Nasal cavity respiratory epithelium epithelial cell of viscerocranial mucosa (primary cell): ENCODE measurements around the gene IKZF4. TPM values are rescaled to one million over a fixed set of nuclear protein-coding genes. Genes with fewer than 3 reads are reported as not detected.

ENCODE experiments used
- total RNA-seq: library from RNA; depleted of rRNA; stranded (reverse); fragments of >200 nt; gene quantifications from 2 replicates; pipeline ENCODE4 v1.2.3, GENCODE V29; 2014

Gene IKZF4
- 0.34 and 1.1 TPM in 2 replicates for total RNA-seq

GRCh38 chr12:56020423-56021184 is at the start of gene IKZF4:
IKZF4 (plus strand) TSS chr12:56021043; CDS start chr12:56021494, 451 bp downstream.

GRCh38 chr12:55973599-55974307 is 47.1 kb upstream of the IKZF4 start, which contains the start of gene RAB5B:
RAB5B (plus strand) TSS chr12:55974078; CDS start chr12:55986961, 12,883 bp downstream.

GRCh38 chr12:55996715-55997534 is 23.9 kb upstream of the IKZF4 start, which contains the start of gene SUOX:
SUOX (plus strand) TSS chr12:55997276; CDS start chr12:56002222, 4,946 bp downstream.

GRCh38 chr12:56041552-56042429 is 20.9 kb downstream of the IKZF4 start, which contains the start of gene RPS26:
RPS26 (plus strand) TSS chr12:56041918; CDS start chr12:56042167, 249 bp downstream.

GRCh38 chr12:56079723-56080555 is 59.1 kb downstream of the IKZF4 start, which contains the start of gene ERBB3:
ERBB3 (plus strand) TSS chr12:56080165; CDS start chr12:56080301, 136 bp downstream.

Other genes with a start within 250 kb of the IKZF4 start
- gene SARNP, start 203.3 kb upstream of the IKZF4 start, total RNA-seq: 79.6 and 88.2 TPM in 2 replicates
- gene ORMDL2, start 203.0 kb upstream of the IKZF4 start, total RNA-seq: 35.2 and 37.4 TPM in 2 replicates
- gene DNAJC14, start 191.5 kb upstream of the IKZF4 start, total RNA-seq: 37.9 and 41.4 TPM in 2 replicates
- under 0.01 and 0.28 TPM in 2 replicates for gene MMP19, start 178.1 kb upstream of the IKZF4 start, total RNA-seq
- gene PYM1, start 93.1 kb upstream of the IKZF4 start, total RNA-seq: 28.3 and 30.8 TPM in 2 replicates
- gene DGKA, start 89.9 kb upstream of the IKZF4 start, total RNA-seq: 72.5 and 117 TPM in 2 replicates
- 1.3 and 1.4 TPM in 2 replicates for gene PMEL, start 55.0 kb upstream of the IKZF4 start, total RNA-seq
- gene CDK2, start 54.2 kb upstream of the IKZF4 start, total RNA-seq: 8.3 and 10.6 TPM in 2 replicates
- 49.9 and 80.6 TPM in 2 replicates for gene RAB5B, start 47.0 kb upstream of the IKZF4 start, total RNA-seq
- 3.4 and 4.9 TPM in 2 replicates for gene SUOX, start 23.8 kb upstream of the IKZF4 start, total RNA-seq
- gene RPS26, start 20.9 kb downstream of the IKZF4 start, total RNA-seq: 55.4 and 78.7 TPM in 2 replicates
- 35.2 and 43.9 TPM in 2 replicates for gene ERBB3, start 59.1 kb downstream of the IKZF4 start, total RNA-seq
- 229 and 242 TPM in 2 replicates for gene PA2G4, start 83.5 kb downstream of the IKZF4 start, total RNA-seq
- 2,819 and 3,070 TPM in 2 replicates for gene RPL41, start 95.6 kb downstream of the IKZF4 start, total RNA-seq
- gene ZC3H10, start 97.2 kb downstream of the IKZF4 start, total RNA-seq: 2.2 and 4.8 TPM in 2 replicates
- 235 and 281 TPM in 2 replicates for gene ESYT1, start 107.2 kb downstream of the IKZF4 start, total RNA-seq
- 18.1 and 22.6 TPM in 2 replicates for gene MYL6B, start 131.5 kb downstream of the IKZF4 start, total RNA-seq
- 432 and 539 TPM in 2 replicates for gene MYL6, start 137.3 kb downstream of the IKZF4 start, total RNA-seq
- 16.7 and 41.8 TPM in 2 replicates for gene SMARCC2, start 168.4 kb downstream of the IKZF4 start, total RNA-seq
- gene RNF41, start 200.9 kb downstream of the IKZF4 start, total RNA-seq: 124 and 160 TPM in 2 replicates
- gene NABP2, start 203.3 kb downstream of the IKZF4 start, total RNA-seq: 24.6 and 35.9 TPM in 2 replicates
- under 0.01 and 0.28 TPM in 2 replicates for gene SLC39A5, start 209.0 kb downstream of the IKZF4 start, total RNA-seq
- gene ANKRD52, start 237.3 kb downstream of the IKZF4 start, total RNA-seq: 10.6 and 40.3 TPM in 2 replicates
- 2.9 and 4.1 TPM in 2 replicates for gene COQ10A, start 245.9 kb downstream of the IKZF4 start, total RNA-seq